Stimulated activated CD4-positive, alpha-beta T cell treated with anti-CD3 and anti-CD28 coated beads, TNF-alpha, amount 100 ng/mL, for 1 hour (primary cell): ENCODE results near the gene LRRC72.
"Not testable (repeated sequence)": the region's sequence is repeated elsewhere in the genome, so short reads cannot be mapped to it uniquely, and the experiment has no call there.

ENCODE experiments used
- DNase-seq, 3 donors: peaks; one replicate each; pipeline ENCODE4 v3.0.0-alpha.2; 2020; ENCODE audit warnings: low read depth in 3 of 3, low spot score in 1 of 3

LRRC72 gene

DNA sequence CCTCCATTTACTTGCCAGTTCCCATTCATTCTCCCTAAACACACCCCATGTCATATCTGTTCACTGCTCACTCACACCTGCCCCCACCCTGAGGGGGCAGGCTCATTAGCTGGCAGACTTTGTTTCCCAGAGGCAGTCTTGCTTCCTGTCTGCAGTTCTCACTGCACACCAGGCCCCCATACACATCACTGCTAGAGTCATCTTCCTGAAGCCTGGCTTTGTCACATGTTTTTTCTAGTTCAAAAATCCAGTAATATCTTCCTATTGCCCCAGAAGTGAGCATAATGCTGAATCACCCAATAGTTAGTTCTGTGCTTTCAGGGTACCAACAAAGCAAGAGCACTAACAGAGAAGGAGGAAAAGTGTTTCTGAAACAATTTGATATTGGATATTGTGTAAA, 1.9 kb downstream of the LRRC72 start:
- no peak for DNase-seq

DNA sequence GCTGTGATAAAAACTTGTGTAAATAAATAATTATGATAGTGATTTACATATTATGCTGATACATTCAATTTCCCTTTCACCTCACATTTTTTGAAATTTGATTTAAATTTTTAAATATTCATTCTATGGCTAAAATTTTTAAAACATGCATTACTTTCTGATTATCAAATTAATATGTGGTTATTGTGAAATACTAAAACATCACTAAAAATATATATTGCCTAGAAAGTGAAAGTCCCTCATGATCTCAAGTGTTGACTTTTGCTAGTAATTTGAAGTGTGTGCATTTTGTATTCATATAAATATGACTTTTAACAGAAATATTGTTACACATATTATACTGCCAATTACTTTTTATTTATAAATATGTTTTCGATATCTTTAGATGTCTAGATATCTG, 3.1 kb downstream of the LRRC72 start:
- no peak for DNase-seq

DNA sequence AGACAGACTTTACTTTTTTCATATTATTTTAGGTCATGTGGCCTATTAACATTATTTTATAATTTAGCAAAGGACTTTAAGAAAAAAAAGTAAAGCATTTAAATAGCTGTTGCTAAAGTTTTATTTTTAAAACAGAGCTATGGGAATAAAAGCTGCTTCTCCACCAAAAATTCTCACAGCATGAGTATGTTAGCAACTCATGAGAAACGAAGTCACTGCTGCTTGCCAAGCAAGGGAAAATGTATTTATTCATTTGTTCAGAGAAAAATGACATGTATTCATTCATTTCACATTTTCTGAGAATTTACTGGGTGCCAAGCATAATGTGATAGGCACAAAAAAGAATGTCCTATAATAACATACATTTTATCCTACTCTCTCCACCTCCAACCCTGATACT, 5.1 kb downstream of the LRRC72 start:
- DNase-seq, result no peak

DNA sequence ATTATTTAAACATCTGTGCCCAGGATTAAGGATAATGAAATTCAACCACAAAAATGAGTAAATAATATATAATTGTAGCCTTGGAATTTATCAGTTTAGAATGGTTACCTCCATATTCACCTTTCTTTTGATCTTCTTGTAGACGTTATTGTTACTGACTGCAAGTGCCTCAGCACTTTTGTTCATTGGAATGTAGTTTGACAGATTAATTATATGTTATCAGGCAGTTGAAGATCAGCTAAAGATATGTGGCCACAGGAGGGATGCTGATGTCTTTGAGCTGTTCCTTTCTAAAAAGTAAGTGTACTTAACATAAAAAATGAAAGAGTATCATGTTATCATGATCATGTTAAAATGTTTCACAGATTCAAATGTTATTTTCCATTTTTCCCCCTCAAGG, 5.6 kb downstream of the LRRC72 start:
- DNase-seq, result no peak

DNA sequence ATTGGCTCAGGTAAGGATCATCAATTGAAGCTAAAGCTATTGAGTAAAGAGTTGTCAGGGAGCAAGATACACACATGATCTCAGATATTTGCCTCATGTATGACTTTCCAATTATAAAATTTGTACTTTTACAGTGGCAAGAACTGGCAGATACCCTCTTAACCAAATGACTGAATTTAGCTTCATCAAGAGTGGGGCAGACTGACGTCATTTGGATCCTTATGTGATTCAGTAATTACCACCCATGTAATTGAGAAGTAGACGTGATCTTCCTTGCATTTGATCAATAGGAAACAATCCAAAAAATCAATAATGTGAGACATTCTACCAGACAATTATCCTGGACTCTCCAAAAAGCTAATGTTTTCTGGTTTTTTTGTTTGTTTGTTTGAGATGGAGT, 8.9 kb downstream of the LRRC72 start:
- no peak for DNase-seq

DNA sequence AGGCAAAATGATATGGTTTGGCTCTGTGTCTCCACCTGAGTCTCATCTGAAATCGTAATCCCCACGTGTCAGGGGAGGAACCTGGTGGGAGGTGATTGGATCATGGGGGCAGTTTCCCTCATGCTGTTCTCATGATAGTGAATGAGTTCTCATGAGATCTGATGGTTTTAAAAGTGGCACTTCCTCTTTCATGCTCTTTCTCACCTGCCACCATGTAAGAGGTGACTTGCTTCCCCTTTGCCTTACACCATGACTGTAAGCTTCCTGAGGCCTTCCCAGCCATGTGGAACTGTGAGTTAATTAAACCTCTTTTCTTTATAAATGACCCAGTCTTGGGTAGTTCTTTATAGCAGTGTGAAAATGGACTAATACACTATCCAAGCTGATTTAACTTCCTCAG, 13.9 kb downstream of the LRRC72 start:
- DNase-seq, result not testable (repeated sequence)

DNA sequence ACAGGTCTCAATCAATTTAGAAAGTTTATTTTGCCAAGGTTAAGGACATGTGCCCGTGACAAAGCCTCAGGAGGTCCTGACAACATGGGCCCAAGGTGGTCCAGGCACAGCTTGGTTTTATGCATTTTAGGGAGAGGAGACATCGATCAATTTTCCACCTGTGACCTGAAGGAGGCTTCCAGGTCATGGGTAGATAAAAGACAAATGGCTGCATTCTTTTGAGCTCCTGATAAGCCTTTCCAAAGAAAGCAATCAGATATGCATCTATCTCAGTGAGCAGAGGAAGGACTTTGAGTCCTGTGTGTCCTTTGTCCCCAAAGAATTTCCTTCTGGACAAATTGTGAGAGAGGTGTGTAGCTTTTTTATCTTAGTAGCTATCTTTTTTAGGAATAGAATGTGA, 15.8 kb downstream of the LRRC72 start:
- DNase-seq, result no peak

DNA sequence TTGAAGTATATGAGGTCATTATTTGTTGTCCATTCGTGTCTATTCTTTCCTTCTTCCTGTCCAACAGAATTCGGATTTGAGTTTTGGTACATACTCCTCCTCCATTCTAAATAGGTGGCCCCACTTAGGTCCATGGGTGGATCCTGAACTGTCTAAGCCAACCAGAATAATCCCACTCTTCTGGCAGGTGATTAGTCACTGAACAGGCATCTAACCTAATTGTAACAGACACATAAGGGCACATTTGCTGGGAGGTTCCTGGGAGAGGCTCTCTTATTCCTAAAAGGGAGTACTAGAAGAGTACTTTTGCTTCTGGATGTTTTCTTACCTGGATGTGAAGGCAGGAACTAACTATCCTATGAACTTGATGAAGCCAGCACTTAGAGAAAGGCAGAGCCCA, 16.8 kb downstream of the LRRC72 start:
- DNase-seq, result no peak

DNA sequence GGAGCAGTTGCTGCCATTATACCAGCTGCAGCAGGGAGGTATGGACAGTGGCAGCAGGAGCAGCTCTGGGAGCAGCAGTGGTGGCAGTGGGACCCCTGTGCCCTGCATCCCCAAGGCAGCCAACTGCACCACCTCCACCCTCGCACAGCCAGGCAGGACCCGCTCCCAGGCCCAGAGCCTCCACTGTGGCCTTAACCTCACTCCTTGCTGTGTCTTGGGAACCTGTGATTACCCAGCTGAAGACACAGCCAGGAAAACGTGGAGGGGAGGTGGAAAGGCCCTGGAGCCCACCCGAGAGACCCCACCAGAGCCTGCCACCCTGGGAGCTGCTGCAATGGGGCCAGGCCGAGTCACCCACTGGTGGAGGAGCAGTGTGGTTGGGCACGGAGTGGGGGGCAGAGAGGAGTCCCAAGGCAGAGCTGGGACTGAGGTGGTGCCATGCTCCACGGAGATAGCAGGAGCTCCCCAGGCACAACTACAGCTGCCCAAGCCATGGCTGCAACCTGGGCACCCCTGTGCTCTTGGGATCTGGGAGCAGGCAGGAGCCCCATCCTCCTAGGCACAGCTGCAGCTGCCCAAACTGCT, 20.4 kb downstream of the LRRC72 start:
- DNase-seq, result no peak

DNA sequence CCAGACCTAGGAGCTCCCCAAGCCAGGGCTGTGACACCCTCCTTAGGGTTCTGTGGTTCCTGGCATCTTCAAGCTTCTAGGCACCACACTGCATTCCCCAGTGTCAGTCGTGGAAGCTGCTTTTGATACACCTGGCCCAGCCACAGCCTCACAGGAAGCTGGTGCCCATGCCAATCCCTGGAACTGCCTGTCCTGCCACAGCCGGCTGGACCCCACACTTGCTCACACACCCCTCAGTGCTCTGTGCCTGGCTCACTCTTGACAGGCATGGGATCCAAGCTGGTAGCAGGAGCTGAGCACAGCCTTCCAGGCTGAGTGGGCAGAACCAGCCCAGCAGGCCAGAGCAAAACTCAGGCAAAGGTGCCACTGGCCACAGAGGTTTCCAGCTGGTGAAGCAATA, 21.8 kb downstream of the LRRC72 start:
- DNase-seq, result no peak

DNA sequence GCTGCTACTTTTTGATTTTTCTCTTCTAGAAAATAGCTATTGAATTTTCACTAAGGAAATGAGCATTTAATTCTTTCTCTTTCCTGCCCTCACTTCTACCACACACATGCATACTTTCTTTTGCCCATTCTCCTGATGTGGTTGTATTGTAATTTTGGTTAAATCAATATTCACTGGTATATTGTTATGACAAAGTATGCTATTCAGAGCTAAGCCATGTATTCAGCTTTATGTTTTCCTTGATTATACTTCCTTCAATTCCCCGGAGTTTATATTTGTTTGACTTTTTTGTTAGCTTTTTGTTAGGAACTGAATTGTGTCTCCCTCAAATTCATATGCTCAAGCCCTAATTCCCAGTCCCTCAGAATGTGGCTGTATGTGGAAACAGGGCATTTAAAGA, 24.0 kb downstream of the LRRC72 start:
- DNase-seq, result no peak

DNA sequence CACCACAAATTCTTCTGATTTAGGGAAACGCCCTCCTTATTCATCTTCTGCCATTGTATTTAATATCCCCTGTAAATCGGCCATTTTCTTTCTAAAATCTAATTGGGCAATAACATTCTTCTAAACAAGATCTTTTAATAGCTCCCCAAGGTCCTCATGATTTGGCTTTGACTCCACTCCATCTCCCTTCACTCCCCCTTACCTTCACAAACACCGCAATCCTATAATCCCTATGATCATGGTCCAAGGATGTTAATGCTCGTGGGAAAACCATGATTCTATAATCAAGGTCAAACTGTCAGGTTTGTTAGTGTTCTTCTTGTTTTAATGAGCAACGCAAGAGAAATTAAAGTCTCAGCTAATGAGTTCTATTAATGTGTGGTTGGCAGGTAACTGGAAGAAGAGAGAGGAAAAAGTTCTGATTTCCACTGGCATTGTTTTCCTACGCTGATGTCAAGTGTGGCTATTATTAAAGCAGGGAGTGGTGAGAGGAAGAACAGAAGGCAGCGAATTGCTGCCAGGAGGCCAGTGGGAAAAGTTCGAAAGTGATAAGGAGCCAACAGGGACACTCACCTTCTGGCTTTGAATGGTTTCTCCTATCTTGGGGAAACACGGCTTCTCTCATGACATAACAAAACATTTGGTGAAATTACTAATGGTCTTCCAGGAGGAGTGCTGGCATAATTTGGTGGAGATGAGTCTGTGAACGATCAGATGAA, 28.1 kb downstream of the LRRC72 start:
- DNase-seq, result no peak

DNA sequence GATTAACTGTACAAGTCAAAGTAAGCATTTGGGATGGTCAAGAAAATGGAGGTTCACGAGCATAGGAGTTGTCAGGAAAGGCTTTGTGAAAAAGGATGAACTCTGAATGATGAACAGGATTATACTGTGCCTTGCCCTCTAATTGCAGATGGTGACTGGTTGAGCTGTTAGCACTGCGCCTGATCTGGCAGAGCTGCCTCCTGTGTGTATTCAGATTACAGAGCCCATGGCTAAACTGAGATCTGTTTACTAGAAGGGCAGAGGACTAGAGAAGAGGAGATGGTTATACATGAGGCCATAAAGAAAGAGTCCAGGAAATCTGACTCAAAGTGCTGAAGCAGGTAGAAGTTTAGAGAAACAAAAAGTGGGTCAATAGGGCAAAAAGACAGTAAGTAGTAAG, 29.7 kb downstream of the LRRC72 start:
- no peak for DNase-seq

DNA sequence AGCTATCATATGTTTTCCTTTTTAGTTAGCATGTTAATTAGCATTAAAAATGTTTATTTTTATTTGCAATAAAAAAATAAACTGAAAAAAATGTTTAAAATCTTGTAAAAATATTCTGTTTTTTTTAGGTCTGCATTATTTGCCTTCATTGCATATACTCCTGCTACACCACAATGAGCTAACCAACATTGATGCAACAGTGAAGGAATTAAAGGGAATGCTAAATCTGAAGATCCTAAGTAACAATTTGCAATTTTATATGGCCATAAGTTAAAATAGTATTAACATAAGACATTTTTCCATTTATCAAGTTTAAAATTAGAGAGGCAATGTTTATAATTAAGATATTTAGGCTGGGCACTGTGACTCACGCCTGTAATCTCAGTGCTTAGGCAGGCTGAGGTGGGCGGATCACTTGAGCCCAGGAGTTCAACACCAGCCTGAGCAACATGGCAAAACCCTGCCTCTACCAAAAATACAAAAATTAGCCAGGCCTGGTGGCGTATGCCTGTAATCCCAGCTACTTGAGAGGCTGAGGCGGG, 32.2 kb downstream of the LRRC72 start:
- DNase-seq, result no peak

DNA sequence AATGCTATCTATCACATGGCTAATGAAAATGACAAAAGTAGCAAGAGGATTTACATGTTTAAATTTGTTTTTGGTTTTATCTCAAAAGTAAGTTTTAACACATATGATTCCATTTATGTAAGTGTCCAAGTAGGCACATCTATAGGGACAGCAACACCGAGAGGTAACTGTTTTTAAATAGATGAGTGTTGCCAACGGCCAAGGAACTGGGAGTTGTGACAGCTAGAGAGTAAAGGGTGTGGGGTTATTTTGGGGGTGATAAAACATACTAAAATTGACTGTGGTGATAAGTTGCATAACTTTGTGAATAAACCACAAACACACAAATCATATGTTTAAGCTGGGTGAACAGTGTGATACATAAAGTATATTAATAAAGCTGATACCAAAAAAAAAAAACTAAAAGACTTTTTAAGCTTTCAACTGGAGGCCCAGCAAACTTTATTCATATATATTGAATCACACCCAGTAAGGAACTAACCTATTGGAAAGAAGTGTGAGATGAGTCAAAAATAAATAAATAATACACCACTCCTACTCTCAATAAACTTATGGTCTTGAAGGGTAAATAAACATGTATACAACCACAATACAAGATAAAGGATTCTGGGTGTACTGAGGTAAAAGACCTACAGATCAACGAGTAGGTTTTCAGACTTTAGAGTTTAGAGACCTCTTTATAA, 33.0 kb downstream of the LRRC72 start:
- DNase-seq, result no peak

DNA sequence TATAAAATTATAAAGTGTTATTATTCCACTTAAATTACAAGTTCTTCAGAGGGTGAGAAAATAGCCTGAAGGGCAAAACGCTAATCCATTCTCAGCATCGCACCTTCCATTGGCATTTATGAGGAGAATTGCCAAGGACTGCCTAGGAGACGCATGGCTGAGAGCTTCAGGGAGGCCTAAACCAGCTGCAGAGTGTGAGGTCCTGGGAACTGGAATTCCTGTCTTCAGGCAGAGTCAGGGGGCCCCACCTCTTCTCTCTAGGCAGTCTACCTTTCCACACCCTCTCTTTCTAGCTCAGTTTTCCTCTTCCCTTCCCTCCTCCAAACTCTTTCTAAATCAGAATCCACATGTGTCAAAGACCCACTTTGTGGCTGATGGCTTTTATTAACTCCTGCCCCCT, 35.3 kb downstream of the LRRC72 start:
- DNase-seq, result no peak

DNA sequence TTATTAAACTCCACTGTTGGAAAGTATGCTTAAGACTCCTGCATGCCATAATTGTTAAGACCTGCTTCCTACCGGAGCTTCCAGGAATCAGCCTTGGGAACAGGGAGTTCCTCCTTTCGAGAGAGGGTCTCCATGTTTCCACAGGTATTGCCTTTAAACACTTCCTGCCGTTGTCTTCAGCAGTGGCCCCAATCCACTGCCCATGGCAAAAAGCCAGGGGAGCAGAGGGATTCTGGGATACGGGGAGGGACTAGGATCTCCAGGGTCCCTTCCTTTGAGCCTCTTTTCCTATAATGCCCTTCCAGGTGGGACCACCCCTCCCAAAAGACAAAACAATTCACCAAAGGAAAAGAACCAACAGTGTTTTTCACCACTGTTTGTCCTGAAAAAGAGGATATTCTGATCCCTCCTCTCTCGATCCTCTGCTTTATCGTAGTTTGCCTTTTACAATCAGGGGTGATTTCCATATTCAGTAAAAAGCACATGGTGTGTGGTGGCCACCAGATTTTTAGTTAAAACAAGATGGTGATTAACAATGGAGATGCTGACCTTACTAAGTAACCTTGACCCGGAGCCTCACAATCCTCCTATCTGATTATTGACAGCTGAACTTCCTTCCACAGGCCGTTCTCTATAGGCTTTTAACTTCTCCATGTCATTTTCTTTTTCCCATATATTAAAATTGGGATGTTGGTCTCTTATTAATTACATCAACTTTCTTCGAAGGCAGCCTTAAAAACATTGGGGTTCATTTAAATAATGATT, 36.0 kb downstream of the LRRC72 start:
- no peak for DNase-seq

DNA sequence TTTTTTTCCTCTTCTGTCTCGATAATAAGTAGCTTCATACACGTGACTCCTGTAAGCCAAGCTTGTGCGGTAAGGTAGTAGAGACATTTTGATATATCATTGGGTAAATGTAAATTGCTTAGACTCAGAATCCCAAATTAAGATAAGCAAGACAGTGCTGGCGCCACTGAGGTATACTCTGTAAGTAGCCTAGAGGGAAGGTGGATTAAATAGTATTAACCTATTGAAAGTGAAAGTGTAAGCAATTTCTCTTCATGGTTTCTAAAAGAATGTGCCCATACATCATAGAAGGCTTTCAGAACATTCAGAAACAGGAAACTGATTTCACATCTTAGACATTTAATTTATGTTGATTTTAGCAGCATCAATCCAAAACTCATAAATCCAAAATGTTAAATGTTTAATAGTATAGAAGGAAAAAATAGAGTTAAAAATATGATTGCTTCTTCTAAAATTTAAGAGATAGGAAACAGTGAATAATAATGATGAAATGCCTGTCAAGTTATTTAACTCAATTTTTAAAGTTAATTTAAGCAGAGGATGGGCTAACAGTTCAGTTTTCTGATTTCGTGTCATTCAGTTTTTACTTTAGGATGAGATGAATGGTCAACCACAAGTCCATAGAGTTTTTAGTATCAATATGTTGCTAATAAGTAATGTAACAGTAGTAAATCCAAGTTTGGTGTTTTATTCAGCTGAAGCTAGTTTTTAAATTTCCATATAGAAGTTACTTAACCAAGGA, 36.8 kb downstream of the LRRC72 start:
- DNase-seq, result no peak

DNA sequence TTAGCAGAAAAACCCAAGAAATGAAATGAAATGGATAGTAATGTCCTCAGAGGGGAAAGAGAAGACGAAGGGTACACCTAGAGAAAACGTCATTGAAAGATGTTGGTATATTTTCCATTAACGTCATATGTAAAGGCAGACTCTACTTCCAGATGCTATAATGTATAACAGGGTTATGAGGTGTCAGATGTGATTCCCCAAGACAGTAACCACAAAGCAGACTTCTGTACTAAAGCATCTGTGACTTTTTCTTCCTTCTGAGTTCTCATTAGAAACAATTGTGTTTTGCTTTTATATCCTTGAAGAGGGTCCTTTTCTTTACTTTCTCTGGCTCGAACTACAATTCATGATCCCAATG, 37.4 kb downstream of the LRRC72 start:
- DNase-seq, result no peak

DNA sequence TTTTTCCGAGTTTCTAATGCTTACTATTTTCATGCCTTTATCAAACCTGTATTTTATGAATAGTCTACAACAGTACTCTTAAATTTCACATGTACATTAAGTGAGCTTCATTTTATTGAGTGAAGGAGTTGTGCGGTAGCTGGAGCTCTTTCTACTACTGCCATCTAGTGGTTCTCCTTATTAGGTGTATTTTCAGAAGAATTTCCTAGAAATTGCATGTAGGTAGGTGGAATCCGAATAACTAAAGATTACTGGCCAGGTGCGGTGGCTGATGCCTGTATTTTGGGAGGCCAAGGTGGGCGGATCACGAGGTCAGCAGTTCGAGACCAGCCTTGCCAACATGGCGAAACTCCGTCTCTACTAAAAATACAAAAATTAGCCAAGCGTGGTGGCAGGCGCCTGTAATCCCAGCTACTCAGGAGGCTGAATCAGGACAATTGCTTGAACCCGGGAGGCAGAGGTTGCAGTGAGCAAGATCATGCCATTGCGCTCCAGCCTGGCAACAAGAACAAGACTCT, 38.3 kb downstream of the LRRC72 start:
- no peak for DNase-seq

DNA sequence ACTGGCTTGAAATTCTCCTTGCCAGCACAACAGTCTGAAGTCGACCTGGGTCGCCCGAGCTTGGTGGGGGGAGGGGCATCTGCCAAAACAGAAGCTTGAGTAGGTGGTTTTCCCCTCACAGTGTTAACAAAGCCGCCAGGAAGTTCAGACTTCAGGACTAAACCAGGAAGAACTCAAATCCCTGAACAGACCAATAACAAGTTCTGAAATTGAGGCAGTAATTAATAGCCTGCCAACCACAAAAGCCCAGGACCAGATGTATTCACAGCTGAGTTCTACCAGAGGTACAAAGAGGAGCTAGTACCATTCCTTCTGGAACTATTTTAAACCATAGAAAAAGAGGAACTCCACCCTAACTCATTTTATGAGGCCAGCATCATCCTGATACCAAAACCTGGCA, 45.3 kb downstream of the LRRC72 start:
- DNase-seq, result no peak
